Measurements from ENCODE around the gene LASP1NB.

Gene LASP1NB

DNA sequence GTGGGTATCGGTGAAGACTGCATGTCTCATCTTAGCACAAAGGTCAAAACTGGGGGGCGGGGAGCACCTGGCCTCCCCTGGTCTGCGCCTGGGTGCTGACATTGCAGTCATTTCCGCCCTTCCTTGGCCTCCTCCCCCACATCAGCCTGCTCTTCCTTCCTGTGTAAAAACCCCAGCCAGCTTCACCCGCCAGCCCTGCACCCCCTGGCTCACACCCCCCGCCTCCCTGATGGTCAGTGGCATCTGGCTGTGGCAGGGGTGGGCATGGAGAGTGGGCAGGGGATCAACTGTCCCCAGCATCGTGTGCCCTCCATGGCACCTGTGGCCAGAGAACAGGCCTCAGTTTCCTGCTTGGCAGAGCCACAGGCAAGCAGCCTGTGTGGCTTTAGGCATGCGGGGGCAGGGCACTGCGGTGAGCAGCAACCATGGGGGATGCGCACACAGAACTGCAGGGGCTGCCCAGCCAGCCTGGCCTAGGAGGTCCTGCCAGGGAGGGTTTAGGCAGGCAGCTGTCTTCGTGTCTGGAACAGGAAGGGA lies 26.5 kb upstream of the LASP1NB start:
- Histone ChIP-seq H3K4me1 (replicated peaks in 1 of 2) (peaks cover 32 to 69% of the 10 kb centered on the region in 2 donors), H3K27me3 (no peaks in the 10 kb centered on the region), H3K27ac (peak overlapping the region in 2 of 5 donors; percentile 30 to 49), H3K9me3 (replicated peaks in 1 of 3) (no peaks in the 10 kb centered on the region), H3K4me3 (no peak overlapping the region), H3K36me3 (replicated peaks in 1 of 2) (peaks cover 0 to 42% of the 10 kb centered on the region in 2 donors)
- TF ChIP-seq, protein P1, sequence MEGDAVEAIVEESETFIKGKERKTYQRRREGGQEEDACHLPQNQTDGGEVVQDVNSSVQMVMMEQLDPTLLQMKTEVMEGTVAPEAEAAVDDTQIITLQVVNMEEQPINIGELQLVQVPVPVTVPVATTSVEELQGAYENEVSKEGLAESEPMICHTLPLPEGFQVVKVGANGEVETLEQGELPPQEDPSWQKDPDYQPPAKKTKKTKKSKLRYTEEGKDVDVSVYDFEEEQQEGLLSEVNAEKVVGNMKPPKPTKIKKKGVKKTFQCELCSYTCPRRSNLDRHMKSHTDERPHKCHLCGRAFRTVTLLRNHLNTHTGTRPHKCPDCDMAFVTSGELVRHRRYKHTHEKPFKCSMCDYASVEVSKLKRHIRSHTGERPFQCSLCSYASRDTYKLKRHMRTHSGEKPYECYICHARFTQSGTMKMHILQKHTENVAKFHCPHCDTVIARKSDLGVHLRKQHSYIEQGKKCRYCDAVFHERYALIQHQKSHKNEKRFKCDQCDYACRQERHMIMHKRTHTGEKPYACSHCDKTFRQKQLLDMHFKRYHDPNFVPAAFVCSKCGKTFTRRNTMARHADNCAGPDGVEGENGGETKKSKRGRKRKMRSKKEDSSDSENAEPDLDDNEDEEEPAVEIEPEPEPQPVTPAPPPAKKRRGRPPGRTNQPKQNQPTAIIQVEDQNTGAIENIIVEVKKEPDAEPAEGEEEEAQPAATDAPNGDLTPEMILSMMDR (IDR thresholded peaks at IDR 0.05) = no peak
- no peak for TF ChIP-seq POLR2A (IDR thresholded peaks at IDR 0.05)
- intact Hi-C loops (cut with DNase I) = no loop called here
- 59 to 85% (median 72%) methylated on average over 4 to 11 of the region's 11 CpGs for WGBS, 4 donors
- no peak for DNase-seq

DNA sequence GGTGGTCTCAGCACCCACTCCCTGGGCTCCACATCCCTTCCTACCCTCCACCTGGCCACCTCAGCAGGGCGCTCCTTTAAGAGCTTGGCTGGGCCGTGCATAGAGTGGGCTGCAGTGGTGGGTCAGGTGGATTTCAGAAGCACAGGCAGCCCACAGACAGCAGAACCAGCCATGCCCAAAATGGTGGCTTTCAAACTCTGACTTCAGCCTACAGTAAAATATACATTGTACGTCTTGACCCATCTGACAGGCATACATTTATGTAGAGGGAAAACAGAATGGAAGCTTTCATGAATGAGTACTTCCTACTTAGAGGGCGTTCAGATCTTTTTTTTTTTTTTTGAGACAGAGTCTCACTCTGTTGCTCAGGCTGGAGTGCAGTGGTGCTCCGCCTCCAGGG lies 26.0 kb upstream of the LASP1NB start:
- 83 to 91% (median 87%) methylated on average over 5 of the region's 5 CpGs for WGBS, 4 donors
- no peak for DNase-seq
- H3K36me3 ChIP-seq (replicated peaks in 1 of 2) = peaks cover 0 to 44% of the 10 kb centered on the region in 2 donors
- no peak for TF ChIP-seq POLR2A (IDR thresholded peaks at IDR 0.05)
- TF ChIP-seq, protein P1 (IDR thresholded peaks at IDR 0.05) = no peak
- intact Hi-C loops (cut with DNase I) = no loop called here
- H3K27me3 ChIP-seq = no peaks in the 10 kb centered on the region
- H3K9me3 ChIP-seq (replicated peaks in 1 of 3) = no peaks in the 10 kb centered on the region
- peaks cover 27 to 63% of the 10 kb centered on the region in 2 donors for H3K4me1 ChIP-seq (replicated peaks in 1 of 2)
- H3K4me3 ChIP-seq = no peak overlapping the region
- H3K27ac ChIP-seq = peak overlapping the region in 2 of 5 donors; percentile 30 to 49

DNA sequence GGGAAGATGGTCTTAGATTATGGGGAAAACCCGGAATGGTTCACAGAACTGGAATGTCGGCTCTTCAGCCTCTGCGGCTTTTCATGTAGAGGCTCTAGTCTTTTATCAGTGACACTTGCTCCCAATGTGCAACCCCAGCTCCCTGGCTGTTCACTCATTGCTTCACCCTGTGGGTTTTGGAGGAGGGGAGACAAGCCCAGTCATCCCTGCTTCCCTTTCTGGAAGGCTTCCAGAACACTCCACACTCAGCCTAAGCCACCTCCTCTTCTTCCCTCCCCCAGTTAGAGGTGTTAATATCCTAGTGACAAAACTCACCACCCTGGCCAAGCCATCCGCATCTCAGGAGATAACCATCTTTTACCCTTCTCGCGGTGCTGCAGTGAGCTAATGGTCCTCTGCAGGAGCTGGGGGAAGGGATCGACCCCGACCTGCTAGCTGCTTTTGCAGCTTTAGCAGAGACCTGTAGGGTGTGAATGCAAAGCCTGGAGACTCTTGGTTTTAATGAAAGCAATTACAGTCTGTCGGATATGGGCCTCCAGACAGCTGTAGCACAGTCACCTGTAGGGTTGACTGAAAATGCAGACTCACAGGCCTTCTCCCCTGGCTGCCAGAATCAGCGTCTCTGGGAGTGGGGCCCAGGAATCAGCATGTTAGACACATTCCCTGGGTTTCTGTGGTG lies 24.3 kb upstream of the LASP1NB start:
- peak in 6 of 7 donors; percentile 50 to 72 (median 64) for DNase-seq
- intact Hi-C loops (cut with DNase I) = no loop called here
- Histone ChIP-seq H3K4me1 (replicated peaks in 1 of 2) (peaks cover 23 to 54% of the 10 kb centered on the region in 2 donors), H3K9me3 (replicated peaks in 1 of 3) (no peaks in the 10 kb centered on the region), H3K4me3 (no peak overlapping the region), H3K27ac (peak overlapping the region in 2 of 5 donors; percentile 57 to 70), H3K36me3 (replicated peaks in 1 of 2) (peaks cover 0 to 44% of the 10 kb centered on the region in 2 donors), H3K27me3 (no peaks in the 10 kb centered on the region)
- WGBS, 4 donors = 47 to 53% (median 48%) methylated on average over 10 of the region's 10 CpGs
- TF ChIP-seq, protein P1 (IDR thresholded peaks at IDR 0.05) = no peak
- no peak for TF ChIP-seq POLR2A (IDR thresholded peaks at IDR 0.05)

DNA sequence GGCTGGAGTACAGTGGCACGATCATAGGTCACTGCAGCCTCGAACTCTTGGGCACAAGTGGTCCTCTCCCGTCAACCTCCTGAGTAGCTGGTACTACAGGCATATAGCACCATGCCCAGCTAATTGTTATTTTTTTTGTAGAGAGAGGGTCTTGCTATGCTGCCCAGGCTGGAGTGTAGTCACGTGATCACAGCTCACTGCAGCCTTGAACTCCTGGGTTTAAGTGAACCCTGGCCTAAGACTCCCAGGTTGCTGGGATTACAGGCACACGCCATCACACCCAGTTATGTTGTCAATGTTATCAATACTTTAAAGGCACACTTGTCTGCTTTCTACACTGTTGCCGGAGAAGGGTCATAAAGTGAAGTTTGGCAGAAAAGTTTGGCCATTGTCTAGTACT lies 22.0 kb upstream of the LASP1NB start:
- Histone ChIP-seq H3K36me3 (replicated peaks in 1 of 2) (peaks cover 0 to 35% of the 10 kb centered on the region in 2 donors), H3K9me3 (replicated peaks in 1 of 3) (no peaks in the 10 kb centered on the region), H3K27me3 (no peaks in the 10 kb centered on the region), H3K27ac (no peak overlapping the region), H3K4me1 (replicated peaks in 1 of 2) (peaks cover 9 to 42% of the 10 kb centered on the region in 2 donors), H3K4me3 (no peak overlapping the region)
- TF ChIP-seq, protein P1 (IDR thresholded peaks at IDR 0.05) = no peak
- WGBS, 4 donors = 93 to 97% (median 96%) methylated on average over 5 to 6 of the region's 6 CpGs
- DNase-seq = no peak
- intact Hi-C loops (cut with DNase I) = no loop called here
